Psoas muscle (tissue), 8 donors: ENCODE data around the gene SRSF10. TPM values are rescaled to one million over a fixed set of nuclear protein-coding genes. Genes with fewer than 3 reads are reported as not detected.

Experiments
- ATAC-seq, 4 donors: fragments of 200-7000 bp; cut with Tn5 transposase; one replicate each; pipeline ENCODE4 v1.9.1; 2020; ENCODE audit warnings: moderate library complexity in 3 of 4, mild to moderate bottlenecking in 2 of 4
- DNase-seq, 2 donors: peaks; one replicate each; pipeline ENCODE4 v3.0.0-alpha.2; 2020
- H3K27ac ChIP-seq: fragments of 200-600 bp; one replicate; pipeline ENCODE4 v1.8.0; 2022
- H3K27me3 ChIP-seq, 3 donors: fragments of 200-600 bp in 1 of 3; one replicate each; pipeline versions ENCODE4 v1.6.1 to v1.8.0; 2013 to 2022; ENCODE audit warnings: low read length in 2 of 3, mild to moderate bottlenecking in 2 of 3, moderate library complexity in 1 of 3; ENCODE audit not compliant: insufficient read depth in 3 of 3
- H3K36me3 ChIP-seq, 2 donors: fragments of 200-600 bp in 1 of 2; one replicate each; pipeline versions ENCODE4 v1.6.1 to v1.8.0; 2013 to 2022; ENCODE audit warnings: low read depth in 1 of 2, mild to moderate bottlenecking in 1 of 2, moderate library complexity in 1 of 2; ENCODE audit not compliant: insufficient read depth in 1 of 2
- H3K4me1 ChIP-seq: fragments of 200-600 bp; one replicate; pipeline ENCODE4 v1.8.0; 2022
- H3K4me3 ChIP-seq: fragments of 200-600 bp; one replicate; pipeline ENCODE4 v1.8.0; 2022; ENCODE audit warnings: mild to moderate bottlenecking
- H3K9me3 ChIP-seq: fragments of 200-600 bp; one replicate; pipeline ENCODE4 v1.8.0; 2022
- WGBS, 3 donors: extraction: QIAGEN DNeasy Blood & Tissue Kit; methylation state at CpG; one replicate each; pipeline versions ENCODE4 v1.1.6 to v1.1.7; 2013; 5-methylcytosine and 5-hydroxymethylcytosine counted together
- intact Hi-C, 2 donors: fragments of 100-400 bp; cut with DNase I; formaldehyde crosslinking; loops; one replicate each; pipeline versions ENCODE4 v1.11.0 to v1.14.2; 2022
- long read RNA-seq, 2 donors: library from polyadenylated mRNA; unstranded; transcript quantifications; one replicate each; pipeline ENCODE4 v2.0.0, GENCODE V29; 2021
- polyA plus RNA-seq, 3 donors: library from polyadenylated mRNA; stranded (reverse); fragments of 200-250 nt; gene quantifications; one replicate each; pipeline ENCODE4 v1.2.3, GENCODE V29; 2013
- total RNA-seq, 4 donors: library from RNA; stranded (reverse); fragmentation: NEBNext Ultra II Directional in 2 of 4; extraction: Animal tissue kit (Norgen Biotek cat#: 25700) in 2 of 4; gene quantifications; one replicate each; pipeline versions ENCODE4 v1.2.1 to v1.2.4, GENCODE V29; 2021 to 2023
- TF ChIP-seq, protein P1 (sequence below): fragments of 200-600 bp; IDR thresholded peaks from one replicate; pipeline ENCODE4 v1.8.0; 2022; ENCODE audit warnings: antibody characterized with exemption
- donor health status: healthy with polysubstance abuse.
- donor health status: DM: no; HTN: no; CAD: no; lungs with moderate emphysema.
- donor health status: Bipolar disorder and iron deficiency.
- donor health status: healthy.
- donor health status: DM: yes; HTN: yes; CAD: no.
- donor health status: DM: no; HTN: no; CAD: no.
- donor health status: DM: no; HTN: no; CAD: no.
- donor health status: DM: yes; HTN: yes; CAD: no.

SRSF10 gene
- 10 to 100 TPM; 29.5 to 54.0 (median 46.7) TPM for total RNA-seq
- polyA plus RNA-seq: 10 to 100 TPM; 28.8 to 56.6 (median 42.0) TPM
- long read RNA-seq, donor 1, partial matches to known transcripts: 1 of 7 reads
- long read RNA-seq, donor 1, other reads (novel, unspliced or antisense): 6 of 7 reads
- long read RNA-seq, donor 2, partial matches to known transcripts: 3 of 17 reads
- long read RNA-seq, donor 2, other reads (novel, unspliced or antisense): 10 of 17 reads

DNA sequence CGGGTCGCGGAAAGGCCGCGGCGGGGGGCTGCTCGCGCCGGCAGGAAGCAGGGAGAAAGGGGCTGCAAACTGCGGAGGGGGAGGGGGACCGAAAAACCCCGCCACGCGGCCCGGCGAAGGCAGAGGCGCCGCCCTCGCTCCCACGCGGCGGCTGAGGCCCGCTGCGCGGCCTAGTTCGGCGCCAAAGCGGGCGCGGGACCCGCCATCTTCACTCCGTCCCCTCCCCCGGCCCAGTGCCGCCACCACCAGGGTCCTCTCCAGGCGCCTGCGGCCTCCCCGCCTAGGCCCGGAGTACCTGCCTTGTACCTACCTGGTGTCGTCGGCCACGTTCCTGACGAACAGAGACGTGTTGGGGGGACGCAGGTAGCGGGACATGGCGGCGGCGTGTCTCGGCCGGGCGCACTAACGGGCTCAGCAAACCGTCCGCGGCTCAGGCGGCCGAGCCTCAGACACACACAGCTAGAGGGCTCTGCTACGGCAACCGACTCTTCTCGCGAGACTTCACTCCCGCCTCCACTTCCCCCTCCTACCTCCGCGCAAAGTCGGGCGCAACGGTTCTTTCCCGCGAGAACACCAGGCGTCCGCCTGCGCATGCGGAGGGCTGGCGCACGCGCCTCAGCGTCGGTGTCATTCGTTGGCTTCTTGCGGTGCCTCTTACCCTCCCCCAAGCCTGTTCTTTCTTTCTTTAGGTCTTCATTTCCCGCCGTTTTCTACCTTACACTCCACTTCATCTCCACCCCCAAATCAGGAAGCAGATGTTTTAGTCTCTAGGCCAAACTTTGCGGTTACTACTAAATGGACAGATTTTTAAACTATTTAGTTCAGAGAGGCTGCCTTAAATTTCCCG is at the start of gene SRSF10:
Gene SRSF10 (minus strand): TSS at position 447 of the 847 bp plus-strand sequence. CDS start 72 bp downstream, at position 375.
- H3K27ac ChIP-seq: peak within 1 kb of the TSS; percentile 97
- H3K36me3 ChIP-seq: peaks cover 0 to 6% of the 10 kb centered on the region in 2 donors
- TF ChIP-seq, protein P1, sequence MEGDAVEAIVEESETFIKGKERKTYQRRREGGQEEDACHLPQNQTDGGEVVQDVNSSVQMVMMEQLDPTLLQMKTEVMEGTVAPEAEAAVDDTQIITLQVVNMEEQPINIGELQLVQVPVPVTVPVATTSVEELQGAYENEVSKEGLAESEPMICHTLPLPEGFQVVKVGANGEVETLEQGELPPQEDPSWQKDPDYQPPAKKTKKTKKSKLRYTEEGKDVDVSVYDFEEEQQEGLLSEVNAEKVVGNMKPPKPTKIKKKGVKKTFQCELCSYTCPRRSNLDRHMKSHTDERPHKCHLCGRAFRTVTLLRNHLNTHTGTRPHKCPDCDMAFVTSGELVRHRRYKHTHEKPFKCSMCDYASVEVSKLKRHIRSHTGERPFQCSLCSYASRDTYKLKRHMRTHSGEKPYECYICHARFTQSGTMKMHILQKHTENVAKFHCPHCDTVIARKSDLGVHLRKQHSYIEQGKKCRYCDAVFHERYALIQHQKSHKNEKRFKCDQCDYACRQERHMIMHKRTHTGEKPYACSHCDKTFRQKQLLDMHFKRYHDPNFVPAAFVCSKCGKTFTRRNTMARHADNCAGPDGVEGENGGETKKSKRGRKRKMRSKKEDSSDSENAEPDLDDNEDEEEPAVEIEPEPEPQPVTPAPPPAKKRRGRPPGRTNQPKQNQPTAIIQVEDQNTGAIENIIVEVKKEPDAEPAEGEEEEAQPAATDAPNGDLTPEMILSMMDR: peak; percentile 34
- H3K9me3 ChIP-seq: no peaks in the 10 kb centered on the region
- ATAC-seq: peak; percentile 98 to 99 (median 98)
- peak within 1 kb of the TSS; percentile 88 for H3K4me3 ChIP-seq
- peak; percentile 97 to 99 for DNase-seq
- no peaks in the 10 kb centered on the region for H3K27me3 ChIP-seq
- WGBS, 3 donors: 0% methylated on average over 59 to 84 of the region's 84 CpGs
- H3K4me1 ChIP-seq: peaks cover 36% of the 10 kb centered on the region
- intact Hi-C loops: loop anchor here in 1 of 2 donors (1.0 to 5.0 kb wide), 2 partner anchors 20 to 37 kb away; no protein-coding TSS in a partner anchor

DNA sequence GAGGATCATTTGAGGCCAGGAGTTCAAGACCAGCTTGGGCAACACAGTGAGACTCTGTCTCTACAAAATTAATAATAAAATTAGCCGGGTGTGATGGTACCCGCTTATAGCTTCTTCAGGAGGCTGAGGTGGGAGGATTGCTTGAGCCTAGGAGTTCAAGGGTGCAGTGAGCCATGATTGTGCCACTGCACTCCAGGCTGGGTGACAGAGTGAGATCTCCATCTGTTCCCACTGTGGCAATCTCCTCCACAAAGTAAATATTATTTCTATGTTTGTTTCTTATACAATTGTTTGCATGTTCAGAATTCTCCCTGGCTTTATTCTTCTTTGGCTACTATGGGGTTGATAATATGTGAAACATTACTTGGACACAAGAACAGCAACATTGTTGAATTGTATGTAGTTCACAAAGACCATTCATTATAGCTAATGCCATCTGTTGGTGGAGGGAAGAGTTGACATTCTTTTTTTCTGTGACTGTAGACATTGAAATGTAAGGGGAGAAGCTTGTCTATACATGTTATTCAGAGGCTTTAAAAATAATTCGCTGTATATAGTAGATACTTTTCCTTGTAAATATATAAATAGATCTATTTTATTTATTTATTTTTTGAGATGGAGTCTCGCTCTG is 47.8 kb upstream of the SRSF10 start:
- no peaks in the 10 kb centered on the region for H3K27me3 ChIP-seq
- no peak for DNase-seq
- 81 to 87% (median 84%) methylated on average over 4 of the region's 4 CpGs for WGBS, 3 donors
- peak; percentile 69 to 89 (median 78) for ATAC-seq
- TF ChIP-seq, protein P1: peak; percentile 67
- no peaks in the 10 kb centered on the region for H3K36me3 ChIP-seq
- no peaks in the 10 kb centered on the region for H3K9me3 ChIP-seq
- H3K27ac ChIP-seq: no peak overlapping the region
- peaks cover 3% of the 10 kb centered on the region for H3K4me1 ChIP-seq
- H3K4me3 ChIP-seq: no peak overlapping the region
- intact Hi-C loops: no loop called here

DNA sequence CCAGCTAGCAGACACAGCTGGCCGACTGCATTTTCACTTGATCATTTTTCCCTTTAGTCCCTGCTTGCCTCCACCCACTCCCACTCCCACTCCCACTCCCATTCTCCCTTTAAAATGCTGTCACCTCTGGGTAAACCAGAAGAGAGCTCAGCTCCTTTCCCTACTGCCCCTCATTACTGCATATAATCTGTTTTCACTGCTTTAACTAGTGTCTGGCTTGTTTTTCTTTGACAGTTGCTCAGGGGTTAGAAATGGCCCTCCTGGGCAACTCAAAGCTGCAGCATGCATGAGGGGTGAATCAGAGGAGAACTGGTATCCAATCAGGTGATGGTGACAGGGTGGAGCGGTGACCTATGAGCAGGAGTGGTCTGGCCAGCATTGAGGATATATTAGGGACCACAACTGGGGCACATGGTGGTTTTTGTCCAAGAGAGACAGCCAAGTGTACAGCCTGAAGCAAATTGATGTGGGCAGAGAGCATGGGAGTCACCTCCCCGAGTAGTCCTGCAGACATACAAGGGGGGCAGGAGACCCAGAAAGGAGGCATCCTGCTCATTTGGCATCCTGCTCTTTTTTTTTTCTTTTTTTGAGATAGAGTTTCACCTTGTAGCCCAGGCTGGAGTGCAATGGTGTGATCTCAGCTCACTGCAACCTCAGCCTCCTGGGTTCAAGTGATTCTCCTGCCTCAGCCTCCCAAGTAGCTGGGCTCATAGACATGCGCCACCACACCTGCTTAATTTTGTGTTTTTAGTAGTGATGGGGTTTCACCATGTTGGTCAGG is 42.6 kb upstream of the SRSF10 start:
- peaks cover 40% of the 10 kb centered on the region for H3K4me1 ChIP-seq
- intact Hi-C loops: loop anchor here in 1 of 2 donors (5.0 kb wide), 1 partner anchor 65 kb away; the partner anchor contains the start of gene PNRC2
- ATAC-seq (peak; percentile 69 to 86 (median 78)), DNase-seq (peak in 1 of 2 donors; percentile 24)
- H3K9me3 ChIP-seq: no peaks in the 10 kb centered on the region
- H3K27ac ChIP-seq: peak overlapping the region; percentile 76
- H3K36me3 ChIP-seq: no peaks in the 10 kb centered on the region
- no peak overlapping the region for H3K4me3 ChIP-seq
- no peaks in the 10 kb centered on the region for H3K27me3 ChIP-seq
- 60 to 68% (median 63%) methylated on average over 4 of the region's 4 CpGs for WGBS, 3 donors
- TF ChIP-seq, protein P1: no peak
